DND-41 (cell line): ENCODE results near the gene CDYL.

ENCODE experiments used
- ATAC-seq: fragments of 200-7000 bp; cut with Tn5 transposase; 3 replicates; pipeline ENCODE4 v1.9.1; 2021; ENCODE audit warnings: low read depth; ENCODE audit not compliant: insufficient read depth
- DNase-seq: peaks from one replicate; pipeline ENCODE4 v3.0.0-alpha.2; 2020
- H2AFZ ChIP-seq: 2 replicates; pipeline ENCODE4 v1.6.0; 2012; ENCODE audit warnings: low read depth, low read length
- H3K27ac ChIP-seq: 2 replicates; pipeline ENCODE4 v1.5.1; 2012; ENCODE audit warnings: low read length, inconsistent platforms
- H3K27me3 ChIP-seq: fragments of 200-600 bp; sonication (generic); 2 replicates; pipeline ENCODE4 v1.6.0; 2012; ENCODE audit warnings: low read length, mild to moderate bottlenecking, inconsistent platforms; ENCODE audit not compliant: insufficient read depth, poor library complexity
- H3K36me3 ChIP-seq: 2 replicates; pipeline ENCODE4 v1.5.1; 2012; ENCODE audit warnings: low read length, inconsistent platforms; ENCODE audit not compliant: insufficient read depth
- H3K4me1 ChIP-seq: 2 replicates; pipeline ENCODE4 v1.5.1; 2012; ENCODE audit warnings: mild to moderate bottlenecking, low read length; ENCODE audit not compliant: insufficient read depth
- H3K4me2 ChIP-seq: 2 replicates; pipeline ENCODE4 v1.6.0; 2012; ENCODE audit warnings: mild to moderate bottlenecking, moderate library complexity, low read length, inconsistent platforms; ENCODE audit not compliant: insufficient read depth
- H3K4me3 ChIP-seq, 2 experiments: fragments of 200-600 bp in 1 of 2; shearing (Covaris generic) in 1 of 2; 2 replicates each; pipeline ENCODE4 v1.5.1; 2012 to 2016; ENCODE audit warnings: inconsistent platforms in 2 of 2, low read length in 2 of 2, mild to moderate bottlenecking in 2 of 2, low read depth in 1 of 2, moderate library complexity in 1 of 2
- H3K79me2 ChIP-seq: 2 replicates; pipeline ENCODE4 v1.6.0; 2012; ENCODE audit warnings: low read length, inconsistent platforms; ENCODE audit not compliant: insufficient read depth
- H3K9ac ChIP-seq: 2 replicates; pipeline ENCODE4 v1.6.0; 2012; ENCODE audit warnings: low read depth, mild to moderate bottlenecking, inconsistent platforms, low read length, moderate library complexity
- H3K9me3 ChIP-seq: 2 replicates; pipeline ENCODE4 v1.5.1; 2012; ENCODE audit warnings: low read length, moderate library complexity, mild to moderate bottlenecking, inconsistent platforms; ENCODE audit not compliant: insufficient read depth, severe bottlenecking
- H4K20me1 ChIP-seq: 2 replicates; pipeline ENCODE4 v1.6.0; 2012; ENCODE audit warnings: low read length; ENCODE audit not compliant: insufficient read depth
- EZH2 ChIP-seq: IDR thresholded peaks from 3 replicates; pipeline ENCODE4 v1.6.1; 2012; ENCODE audit warnings: borderline replicate concordance, low read depth, mild to moderate bottlenecking, moderate library complexity, low read length, inconsistent platforms; ENCODE audit not compliant: severe bottlenecking
- TF ChIP-seq, protein P1 (sequence below): IDR thresholded peaks from 2 replicates; pipeline ENCODE4 v1.5.1; 2012; ENCODE audit warnings: borderline replicate concordance, low read length, moderate library complexity, mild to moderate bottlenecking; ENCODE audit not compliant: poor library complexity, severe bottlenecking; ENCODE audit errors: extremely low read depth

The CDYL gene

DNA sequence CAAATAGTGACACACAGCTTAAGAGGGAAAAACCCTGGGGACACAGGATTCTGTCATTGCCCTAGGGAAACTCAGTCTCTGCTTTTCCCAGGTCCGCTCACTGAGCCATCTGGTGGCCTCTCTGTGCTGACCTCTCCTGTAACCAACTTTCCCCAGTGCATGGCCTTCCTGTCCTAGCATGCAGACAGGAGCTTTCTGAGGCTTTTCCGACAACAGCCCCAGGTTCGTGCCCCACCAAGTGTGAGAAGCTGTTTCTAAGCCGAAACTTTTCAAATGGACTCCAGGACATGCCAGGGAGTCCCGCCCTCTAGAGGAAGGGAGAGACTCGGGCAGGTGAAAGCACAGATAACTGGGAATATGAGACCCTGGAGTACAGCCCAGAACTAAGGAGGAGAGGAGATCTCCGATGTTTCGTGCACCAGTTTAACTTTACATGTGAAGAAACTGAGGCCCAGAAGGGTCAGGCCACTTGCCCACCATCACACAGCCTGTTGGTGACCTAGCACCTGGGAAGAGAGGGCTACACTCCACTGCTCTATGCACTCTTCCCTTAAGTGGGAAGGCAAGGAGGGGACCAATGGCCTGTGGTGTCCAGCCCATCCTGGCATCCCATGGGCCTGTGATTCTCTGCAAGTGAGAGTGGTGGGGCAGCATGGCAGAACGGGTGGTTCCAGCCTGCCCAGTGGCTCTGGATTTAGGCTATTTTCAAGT is 181.5 kb downstream of the CDYL start:
- Histone ChIP-seq H3K27me3 (no peaks in the 10 kb centered on the region), H3K4me3 (no peak overlapping the region), H3K4me2 (no peak overlapping the region), H3K27ac (no peak overlapping the region), H3K36me3 (no peaks in the 10 kb centered on the region), H3K9ac (no peak overlapping the region), H3K79me2 (no peaks in the 10 kb centered on the region), H2AFZ (no peak overlapping the region), H4K20me1 (no peaks in the 10 kb centered on the region), H3K4me1 (no peaks in the 10 kb centered on the region), H3K9me3 (no peaks in the 10 kb centered on the region)
- ATAC-seq (no peak), DNase-seq (no peak)
- no peak for TF ChIP-seq EZH2
- TF ChIP-seq, protein P1, sequence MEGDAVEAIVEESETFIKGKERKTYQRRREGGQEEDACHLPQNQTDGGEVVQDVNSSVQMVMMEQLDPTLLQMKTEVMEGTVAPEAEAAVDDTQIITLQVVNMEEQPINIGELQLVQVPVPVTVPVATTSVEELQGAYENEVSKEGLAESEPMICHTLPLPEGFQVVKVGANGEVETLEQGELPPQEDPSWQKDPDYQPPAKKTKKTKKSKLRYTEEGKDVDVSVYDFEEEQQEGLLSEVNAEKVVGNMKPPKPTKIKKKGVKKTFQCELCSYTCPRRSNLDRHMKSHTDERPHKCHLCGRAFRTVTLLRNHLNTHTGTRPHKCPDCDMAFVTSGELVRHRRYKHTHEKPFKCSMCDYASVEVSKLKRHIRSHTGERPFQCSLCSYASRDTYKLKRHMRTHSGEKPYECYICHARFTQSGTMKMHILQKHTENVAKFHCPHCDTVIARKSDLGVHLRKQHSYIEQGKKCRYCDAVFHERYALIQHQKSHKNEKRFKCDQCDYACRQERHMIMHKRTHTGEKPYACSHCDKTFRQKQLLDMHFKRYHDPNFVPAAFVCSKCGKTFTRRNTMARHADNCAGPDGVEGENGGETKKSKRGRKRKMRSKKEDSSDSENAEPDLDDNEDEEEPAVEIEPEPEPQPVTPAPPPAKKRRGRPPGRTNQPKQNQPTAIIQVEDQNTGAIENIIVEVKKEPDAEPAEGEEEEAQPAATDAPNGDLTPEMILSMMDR: peak; percentile 13

DNA sequence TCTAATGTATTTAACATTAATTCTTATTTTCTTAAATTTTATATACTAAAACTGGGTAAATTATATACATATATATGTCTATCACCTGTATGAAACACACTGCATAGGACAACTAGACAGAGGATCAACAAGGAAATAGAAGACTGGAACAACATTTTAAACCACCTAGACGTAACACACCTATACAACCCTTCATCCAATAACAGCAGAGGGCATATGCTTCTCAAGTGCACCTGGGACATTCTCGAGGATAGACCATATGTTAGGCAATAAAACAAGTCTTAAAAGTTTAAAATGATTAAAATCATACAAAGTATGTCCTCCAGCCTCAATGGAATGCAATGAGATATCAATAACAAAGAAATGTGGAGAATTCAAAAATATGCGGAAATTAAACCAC is 182.4 kb downstream of the CDYL start:
- Histone ChIP-seq H3K4me3 (no peak overlapping the region), H3K4me2 (no peak overlapping the region), H3K27me3 (no peaks in the 10 kb centered on the region), H3K4me1 (no peaks in the 10 kb centered on the region), H2AFZ (no peak overlapping the region), H3K79me2 (no peaks in the 10 kb centered on the region), H4K20me1 (no peaks in the 10 kb centered on the region), H3K36me3 (no peaks in the 10 kb centered on the region), H3K9me3 (no peaks in the 10 kb centered on the region), H3K9ac (no peak overlapping the region), H3K27ac (no peak overlapping the region)
- ATAC-seq (no peak), DNase-seq (no peak)
- TF ChIP-seq, protein P1: no peak
- no peak for TF ChIP-seq EZH2

DNA sequence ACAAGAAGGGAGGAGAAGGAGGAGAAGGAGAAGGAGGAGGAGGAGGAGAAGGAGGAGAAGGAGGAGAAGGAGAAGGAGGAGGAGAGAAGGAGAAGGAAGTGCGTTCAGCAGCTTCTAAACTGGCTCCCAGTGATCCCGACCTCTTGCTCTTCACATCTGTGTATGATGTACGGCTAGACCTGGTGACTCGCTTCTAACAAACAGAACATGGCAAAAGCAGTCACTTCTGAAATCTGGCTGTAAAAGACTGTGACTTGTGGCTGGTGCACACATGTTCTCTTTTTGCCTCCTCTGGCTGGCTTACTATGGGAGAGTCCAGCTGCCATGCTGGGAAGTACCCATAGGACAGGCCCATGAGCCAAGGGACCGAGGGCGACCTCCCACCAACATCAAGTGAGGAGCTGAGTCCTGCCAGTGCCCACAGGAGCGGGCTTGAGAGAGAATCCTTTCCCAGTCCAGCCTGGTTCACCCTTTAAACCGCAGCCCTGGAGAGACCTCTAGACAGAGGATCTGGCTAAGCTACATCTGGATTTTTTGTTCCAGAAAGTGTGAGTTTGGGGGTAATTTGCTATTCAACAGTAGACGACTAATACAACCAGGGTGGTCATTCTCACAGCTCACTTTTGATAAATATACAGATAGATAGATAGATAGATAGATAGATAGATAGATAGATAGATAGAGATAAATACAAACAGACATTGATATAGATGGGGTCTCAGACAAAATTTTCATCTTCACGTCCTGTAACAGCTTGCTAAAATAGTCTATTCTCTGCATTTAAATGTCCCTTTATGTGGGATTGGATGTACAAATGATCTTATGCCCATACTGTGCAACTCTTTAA is 185.3 kb downstream of the CDYL start:
- H3K27ac ChIP-seq: no peak overlapping the region

More for the DNA sequence above, 185.3 kb downstream of the CDYL start:
- H3K4me1 ChIP-seq: no peaks in the 10 kb centered on the region
- H3K9me3 ChIP-seq: no peaks in the 10 kb centered on the region
- no peak overlapping the region for H3K4me3 ChIP-seq
- H3K36me3 ChIP-seq: no peaks in the 10 kb centered on the region
- no peak overlapping the region for H2AFZ ChIP-seq
- TF ChIP-seq, protein P1: no peak
- TF ChIP-seq EZH2: no peak
- H3K79me2 ChIP-seq: no peaks in the 10 kb centered on the region
- DNase-seq (no peak), ATAC-seq (no peak)
- no peak overlapping the region for H3K4me2 ChIP-seq
- H4K20me1 ChIP-seq: no peaks in the 10 kb centered on the region
- H3K27me3 ChIP-seq: no peaks in the 10 kb centered on the region
- H3K9ac ChIP-seq: no peak overlapping the region
